GM18520 (cell line): ENCODE data around the gene ANO9.

Experiments used
- ATAC-seq: cut with Tn5 transposase; IDR thresholded peaks from one replicate; pipeline ENCODE4 v1.9.1; 2021; ENCODE audit not compliant: unreplicated experiment

The ANO9 gene

DNA sequence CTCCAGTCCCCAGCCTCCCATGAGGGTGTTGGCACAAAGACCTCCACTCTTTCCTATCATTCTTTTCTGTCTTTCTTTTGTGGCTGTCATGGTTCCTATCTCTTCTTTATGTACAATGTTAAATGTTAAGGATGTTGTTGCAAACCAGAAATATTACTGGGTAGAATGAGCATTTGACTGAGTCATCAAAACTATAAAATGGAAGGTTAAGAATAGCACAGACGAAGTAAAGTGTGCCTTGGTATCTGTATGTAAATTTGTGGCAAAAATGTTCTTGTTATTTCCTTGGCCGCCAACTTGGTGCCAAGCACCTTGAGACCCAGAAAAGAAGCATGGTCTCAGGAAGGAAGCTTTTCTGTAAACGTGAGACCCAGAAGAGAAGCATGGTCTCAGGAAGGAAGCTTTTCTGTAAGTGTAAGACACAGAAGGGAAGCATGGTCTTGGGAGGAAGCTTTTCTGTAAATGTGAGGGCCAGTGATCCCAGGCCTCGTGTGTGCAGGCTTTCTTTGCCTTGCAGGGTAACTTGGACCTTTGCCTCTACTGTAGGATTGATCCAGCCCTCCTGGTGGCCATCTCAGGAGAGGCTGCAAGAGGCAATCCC is 54.5 kb downstream of the ANO9 start:
- no peak for ATAC-seq

DNA sequence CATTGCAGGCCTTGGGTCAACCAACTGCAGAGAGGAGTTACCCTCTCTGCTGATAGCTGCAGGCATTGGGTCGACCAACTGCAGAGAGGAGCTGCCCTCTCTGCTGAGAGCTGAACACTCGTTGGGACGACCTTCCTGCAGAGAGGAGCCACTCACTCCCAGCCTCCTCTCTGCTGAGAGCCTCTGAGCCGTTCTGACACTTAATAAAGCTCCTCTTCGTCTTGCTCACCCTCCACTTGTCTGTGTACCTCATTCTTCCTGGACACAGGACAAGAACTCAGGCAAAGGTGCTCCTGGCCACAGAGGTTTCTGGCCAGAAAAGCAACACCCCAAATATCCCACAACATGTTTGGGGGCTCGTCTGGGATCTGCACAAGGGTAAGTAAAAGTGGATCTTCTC is 55.3 kb downstream of the ANO9 start:
- no peak for ATAC-seq

DNA sequence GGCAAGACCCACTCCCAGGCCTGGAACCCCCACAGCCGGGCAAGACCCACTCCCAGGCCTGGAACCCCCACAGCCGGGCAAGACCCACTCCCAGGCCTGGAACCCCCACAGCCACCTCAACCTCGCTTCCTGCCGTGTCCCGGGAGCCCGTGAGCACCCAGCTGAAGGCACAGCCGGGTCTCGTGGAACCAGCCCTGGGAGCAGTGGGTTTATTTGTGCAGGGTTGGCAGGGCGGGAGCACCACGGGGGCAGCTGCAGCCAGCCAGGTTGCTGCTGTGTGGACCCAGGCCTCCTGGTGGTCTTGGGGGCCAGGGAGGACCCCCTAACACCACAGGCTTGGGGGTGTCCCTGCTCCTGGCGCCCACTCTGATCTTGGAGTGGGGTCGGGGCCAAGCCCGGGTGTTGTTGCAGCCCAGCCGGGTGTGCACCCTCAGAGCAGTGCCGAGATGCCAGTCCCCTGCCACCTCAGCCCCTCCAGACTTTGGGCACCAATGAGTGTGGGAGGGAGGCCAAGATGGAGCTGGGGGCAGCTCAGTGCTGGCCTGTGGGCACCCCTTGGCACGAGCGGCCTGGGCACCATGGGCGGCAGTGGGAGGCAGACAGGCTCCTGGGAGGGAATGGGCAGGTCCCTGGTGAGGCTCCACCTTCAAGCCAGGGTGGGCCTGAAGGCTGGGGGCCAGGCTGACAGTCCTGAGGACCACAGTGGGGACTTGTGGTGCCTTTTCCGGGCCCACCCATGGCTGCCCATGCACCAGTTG is 56.0 kb downstream of the ANO9 start:
- no peak for ATAC-seq

DNA sequence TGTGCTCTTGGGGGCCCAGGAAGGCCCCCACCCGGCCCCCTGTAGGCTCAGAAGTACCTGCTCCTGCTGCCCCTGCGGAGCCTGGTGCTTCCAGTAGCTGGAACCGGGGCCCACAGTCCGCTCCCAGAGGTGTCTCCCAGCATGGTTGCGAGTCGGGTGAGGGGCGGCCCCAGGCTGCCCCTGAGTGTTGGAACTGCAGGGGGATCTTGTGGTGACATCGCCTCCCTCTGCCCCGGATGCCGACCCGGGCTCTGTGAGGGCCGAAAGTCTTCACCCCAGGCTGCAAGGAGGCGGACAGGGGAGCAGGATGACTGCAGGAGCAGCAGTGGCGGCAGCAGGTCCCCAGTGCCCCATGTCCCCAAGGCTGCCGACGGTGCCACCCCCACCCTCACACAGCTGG is 57.3 kb downstream of the ANO9 start:
- no peak for ATAC-seq

DNA sequence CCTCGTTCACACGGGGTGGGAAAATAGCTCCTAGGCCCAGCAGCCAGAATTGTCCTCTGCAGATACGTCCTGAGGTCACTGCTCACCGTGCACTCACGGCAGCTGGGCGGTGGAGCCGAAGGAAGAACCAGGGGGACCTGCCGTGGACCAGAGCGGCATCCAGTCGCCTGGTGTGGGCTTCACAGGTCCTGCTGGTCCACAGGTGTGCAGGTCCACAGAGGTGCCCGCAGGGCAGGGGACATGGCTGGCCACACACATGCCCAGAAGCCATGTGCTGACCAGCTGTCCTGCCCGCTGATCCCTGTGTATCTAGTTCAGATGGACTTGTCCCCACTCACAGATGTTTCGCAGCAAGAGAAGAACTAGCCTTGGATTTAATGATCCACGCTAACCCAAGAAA is 58.4 kb downstream of the ANO9 start:
- no peak for ATAC-seq

DNA sequence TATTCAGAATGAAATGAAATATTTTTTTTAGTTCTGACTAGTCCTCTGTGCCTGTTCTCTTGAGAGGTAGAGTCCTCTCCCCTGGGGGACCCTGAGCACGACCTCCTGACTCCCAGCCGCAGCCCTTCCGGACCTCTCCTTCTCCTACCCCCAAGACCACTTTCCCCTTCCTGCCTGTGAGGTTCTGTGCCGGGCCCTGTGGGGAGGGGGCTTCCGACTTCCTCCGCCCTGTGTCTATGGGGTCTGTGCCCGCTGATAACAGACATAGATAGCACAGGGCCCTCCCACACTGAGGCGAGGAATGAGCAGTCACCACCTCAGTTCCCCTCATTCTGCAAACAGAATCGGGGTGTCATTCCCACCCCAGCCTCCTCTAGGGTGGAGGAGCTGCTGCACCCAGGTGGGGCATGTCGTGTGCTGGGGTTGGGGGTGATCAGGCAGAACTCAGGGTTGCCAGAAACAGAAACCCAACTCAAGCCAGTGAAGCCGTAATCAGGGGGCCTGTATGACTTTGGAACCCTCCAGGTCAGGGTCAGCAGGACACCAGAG is 59.7 kb downstream of the ANO9 start:
- no peak for ATAC-seq

DNA sequence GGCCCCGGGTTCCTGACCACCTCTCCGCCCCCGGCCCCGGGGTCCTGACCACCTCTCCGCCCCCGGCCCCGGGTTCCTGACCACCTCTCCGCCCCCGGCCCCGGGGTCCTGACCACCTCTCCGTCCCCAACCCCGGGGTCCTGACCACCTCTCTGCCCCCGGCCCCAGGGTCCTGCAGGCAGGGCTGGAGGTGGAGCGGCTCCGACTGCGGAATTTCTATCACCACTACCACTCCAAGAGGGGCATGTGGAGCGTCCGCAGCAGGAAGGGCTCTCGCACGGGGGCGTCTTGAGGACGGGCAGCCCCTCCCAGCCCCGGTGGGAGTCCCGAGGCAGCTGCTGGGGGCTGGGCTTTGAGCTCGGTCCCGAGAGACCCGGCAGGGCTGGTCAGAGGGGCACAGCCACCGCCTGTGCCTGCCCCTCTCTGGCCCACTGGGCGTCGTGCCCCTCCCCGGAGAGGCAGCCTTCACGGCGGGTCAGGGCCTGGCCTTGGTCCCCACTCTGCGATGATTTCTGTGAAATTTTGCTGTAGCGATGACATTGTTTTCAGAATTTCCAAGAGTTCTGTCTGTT is 60.2 kb downstream of the ANO9 start:
- no peak for ATAC-seq

DNA sequence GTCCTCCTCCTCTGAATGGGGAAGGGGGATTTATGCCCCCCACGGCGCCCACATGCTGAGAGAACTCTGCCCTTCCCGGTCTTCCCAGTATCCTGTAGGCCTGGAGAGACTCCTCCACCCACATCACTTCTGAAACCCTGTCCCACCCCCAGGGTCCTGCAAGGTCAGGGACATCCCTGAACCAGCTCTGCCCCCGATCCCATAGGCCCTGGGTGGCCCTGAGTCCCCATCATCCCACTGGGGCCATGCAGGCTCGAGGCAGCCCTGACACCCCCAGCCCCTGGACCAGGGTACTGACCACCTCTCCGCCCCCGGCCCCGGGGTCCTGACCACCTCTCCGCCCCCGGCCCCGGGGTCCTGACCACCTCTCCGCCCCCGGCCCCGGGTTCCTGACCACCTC is 60.8 kb downstream of the ANO9 start:
- no peak for ATAC-seq

DNA sequence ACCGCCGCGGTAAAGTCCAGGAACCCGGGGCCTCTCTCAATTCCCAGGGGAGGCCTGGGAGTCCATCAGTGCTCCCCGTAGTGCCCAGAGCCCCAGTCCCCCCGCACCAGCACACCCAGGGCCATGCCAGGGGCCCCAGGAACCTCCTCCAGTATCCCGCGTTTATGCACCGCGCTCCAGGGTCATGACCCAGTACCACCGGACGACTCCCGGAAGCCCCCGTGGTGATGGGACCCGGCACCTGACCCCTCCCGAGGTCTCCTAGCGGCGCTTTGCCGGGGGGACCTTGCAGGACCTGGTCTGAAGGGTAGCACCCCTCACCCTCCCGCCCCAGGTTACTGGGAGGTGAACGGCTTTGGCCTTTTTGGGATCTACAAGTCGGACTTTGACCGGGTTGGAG is 61.3 kb downstream of the ANO9 start:
- ATAC-seq = no peak

DNA sequence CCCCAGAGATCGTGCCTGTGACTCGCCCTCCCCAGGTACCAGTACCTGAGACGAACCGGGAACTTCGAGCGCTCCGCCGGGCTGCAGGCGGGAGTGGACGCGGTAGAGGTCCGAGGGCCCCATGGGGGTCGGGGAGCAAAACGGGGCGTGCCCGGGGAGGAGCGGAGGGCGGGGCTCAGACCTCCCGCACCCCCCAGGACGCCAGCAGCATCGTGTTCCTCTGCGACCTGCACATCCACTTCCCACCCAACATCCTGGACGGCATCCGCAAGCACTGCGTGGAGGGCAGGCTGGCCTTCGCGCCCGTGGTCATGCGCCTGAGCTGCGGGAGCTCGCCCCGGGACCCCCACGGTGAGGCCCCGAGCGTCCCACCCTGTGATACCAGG is 61.7 kb downstream of the ANO9 start:
- no peak for ATAC-seq

DNA sequence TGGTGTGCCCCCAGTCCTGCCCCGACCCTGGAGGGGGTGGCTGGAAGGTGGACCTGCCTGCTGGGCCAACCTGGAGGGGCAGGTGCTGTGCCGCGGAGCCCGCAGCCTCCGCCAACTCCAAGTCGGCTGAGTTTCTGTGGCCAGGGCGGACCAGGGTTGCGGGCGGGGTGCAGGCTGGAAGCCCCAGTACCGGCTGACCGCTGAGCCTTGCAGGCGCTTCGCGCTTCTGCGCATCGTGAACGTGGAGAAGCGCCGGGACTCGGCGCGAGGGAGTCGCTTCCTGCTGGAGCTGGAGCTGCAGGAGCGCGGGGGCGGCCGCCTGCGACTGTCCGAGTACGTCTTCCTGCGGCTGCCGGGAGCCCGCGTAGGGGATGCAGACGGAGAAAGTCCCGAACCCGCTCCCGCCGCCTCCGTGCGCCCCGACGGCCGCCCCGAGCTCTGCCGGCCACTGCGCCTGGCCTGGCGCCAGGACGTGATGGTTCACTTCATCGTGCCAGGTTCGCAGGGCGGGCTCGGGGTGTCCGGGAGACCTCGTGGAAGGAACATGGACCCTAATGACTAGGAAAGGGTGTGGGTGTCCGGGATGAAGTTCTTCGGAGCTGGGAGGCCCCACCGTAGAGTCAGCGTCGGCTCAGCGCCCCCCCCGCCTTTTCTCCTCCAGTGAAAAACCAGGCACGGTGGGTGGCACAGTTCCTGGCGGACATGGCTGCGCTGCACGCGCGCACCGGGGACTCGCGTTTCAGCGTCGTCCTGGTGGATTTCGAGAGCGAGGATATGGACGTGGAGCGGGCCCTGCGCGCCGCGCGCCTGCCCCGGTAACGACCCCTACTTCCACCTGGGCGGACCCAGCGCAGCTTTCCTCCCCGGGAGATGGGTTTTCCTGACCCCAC is 62.4 kb downstream of the ANO9 start:
- ATAC-seq = no peak

DNA sequence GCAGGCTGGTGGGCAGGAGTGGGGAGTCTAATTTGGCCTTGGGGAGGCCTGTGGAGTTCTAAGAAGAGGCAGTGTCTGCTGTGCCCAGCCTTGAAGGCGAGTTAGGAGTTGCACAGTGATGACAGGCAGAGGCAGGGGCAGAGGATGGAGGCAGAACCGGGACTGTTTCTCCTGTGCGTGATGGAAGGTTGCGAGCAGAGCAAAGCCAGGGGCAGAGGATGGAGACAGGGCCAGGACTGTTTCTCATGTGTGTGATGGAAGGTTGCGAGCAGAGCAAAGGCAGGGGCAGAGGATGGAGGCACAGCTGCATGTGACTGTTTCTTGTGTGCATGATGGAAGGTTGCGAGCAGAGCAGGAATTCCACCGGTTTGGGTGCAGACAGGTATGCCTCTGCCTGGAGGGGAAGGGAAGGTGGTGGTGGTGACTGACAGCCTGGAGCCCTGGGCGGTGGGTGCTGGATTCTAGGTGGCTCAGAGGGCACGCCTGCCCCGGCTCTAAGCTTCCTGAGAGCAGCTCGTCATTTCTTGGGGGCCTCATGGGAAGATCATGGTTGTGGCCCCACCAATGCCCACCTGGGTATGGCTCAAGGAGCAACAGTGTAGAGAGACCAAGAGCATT is 63.8 kb downstream of the ANO9 start:
- no peak for ATAC-seq

DNA sequence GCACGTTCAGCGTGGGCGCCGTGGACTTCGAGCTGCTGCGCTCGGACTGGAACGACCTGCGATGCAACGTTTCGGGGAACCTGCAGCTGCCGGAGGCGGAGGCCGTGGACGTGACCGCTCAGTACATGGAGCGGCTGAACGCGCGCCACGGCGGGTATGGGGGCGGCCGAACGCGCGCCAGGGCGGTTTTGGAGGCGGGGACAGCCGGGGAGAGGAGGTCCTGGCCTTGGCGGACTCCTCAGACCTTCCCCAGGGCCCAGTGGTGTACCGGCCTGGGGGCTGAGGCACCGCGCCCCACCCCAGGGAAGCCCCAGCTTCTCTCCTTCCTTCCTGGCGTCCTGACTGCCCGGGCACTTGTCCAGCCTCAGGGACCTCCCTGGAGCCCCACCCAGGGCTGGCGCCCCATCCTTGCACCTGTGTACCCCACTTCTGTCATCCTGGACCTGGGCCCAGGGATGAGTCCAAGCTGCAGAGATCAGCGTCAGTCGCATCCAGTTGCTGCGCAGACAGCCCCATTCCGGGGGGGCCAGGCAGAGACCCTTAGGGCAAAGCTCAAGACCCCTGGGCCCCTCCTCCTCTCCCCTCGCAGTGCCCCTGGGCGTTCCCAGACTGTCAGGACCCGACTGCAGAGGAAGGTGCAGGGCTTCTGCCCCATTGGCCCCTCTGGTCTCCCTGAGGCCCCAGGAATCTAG is 64.5 kb downstream of the ANO9 start:
- no peak for ATAC-seq

DNA sequence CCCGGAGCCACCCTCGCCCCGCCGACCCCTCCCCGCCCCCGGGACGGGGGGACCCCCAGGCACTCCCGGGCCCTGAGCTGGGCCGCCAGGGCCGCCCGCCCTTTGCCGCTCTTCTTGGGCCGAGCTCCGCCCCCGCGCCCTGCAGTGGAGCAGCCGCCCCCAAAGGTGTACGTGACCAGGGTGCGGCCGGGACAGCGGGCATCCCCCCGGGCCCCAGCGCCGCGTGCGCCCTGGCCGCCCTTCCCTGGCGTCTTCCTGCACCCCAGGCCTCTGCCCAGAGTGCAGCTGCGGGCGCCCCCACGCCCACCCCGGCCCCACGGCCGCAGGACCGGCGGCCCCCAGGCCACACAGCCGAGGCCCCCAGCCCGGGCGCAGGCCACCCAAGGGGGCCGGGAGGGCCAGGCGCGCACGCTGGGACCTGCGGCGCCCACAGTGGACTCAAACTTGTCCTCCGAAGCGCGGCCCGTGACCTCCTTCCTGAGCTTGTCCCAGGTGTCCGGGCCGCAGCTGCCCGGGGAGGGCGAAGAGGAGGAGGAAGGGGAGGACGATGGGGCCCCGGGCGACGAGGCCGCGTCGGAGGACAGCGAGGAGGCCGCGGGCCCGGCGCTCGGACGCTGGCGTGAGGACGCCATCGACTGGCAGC is 65.2 kb downstream of the ANO9 start:
- no peak for ATAC-seq

DNA sequence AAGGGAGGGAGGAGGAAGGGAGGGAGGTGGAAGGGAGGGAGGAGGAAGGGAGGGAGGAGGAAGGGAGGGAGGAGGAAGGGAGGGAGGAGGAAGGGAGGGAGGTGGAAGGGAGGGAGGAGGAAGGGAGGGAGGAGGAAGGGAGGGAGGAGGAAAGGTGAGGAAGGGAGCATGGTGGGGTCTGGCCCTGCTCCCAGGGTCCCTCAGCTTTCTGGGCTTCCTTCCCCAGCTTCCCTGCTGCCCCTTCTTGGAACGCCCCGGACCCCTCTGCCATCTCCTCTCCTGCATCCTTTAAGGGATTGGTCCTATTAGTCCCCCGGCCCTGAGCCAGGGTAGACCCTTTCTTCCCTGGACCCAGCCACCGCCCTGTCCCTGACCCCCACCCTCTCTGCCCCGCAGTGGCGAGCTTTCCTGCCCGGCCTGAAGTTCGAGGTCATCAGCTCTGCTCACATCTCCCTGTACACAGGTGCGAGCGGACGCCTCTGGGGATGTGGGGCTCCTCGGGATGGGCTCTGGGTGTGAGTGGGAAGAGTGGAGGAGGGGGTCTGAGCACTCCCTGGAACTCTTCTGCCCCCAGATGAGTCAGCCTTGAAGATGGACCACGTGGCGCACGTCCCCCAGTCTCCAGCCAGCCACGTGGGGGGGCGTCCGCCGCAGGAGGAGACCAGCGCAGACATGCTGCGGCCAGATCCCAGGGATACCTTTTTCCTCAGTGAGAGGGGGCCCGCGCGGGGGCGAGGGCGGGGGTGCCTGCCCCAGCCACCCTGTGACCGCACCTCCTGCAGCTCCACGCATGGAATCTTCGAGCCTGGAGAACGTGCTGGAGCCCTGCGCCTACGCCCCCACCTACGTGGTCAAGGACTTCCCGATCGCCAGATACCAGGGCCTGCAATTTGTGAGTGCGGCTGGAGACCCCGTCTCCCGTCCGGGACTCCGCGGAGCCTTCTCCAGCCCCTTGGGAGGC is 66.5 kb downstream of the ANO9 start:
- ATAC-seq = no peak

DNA sequence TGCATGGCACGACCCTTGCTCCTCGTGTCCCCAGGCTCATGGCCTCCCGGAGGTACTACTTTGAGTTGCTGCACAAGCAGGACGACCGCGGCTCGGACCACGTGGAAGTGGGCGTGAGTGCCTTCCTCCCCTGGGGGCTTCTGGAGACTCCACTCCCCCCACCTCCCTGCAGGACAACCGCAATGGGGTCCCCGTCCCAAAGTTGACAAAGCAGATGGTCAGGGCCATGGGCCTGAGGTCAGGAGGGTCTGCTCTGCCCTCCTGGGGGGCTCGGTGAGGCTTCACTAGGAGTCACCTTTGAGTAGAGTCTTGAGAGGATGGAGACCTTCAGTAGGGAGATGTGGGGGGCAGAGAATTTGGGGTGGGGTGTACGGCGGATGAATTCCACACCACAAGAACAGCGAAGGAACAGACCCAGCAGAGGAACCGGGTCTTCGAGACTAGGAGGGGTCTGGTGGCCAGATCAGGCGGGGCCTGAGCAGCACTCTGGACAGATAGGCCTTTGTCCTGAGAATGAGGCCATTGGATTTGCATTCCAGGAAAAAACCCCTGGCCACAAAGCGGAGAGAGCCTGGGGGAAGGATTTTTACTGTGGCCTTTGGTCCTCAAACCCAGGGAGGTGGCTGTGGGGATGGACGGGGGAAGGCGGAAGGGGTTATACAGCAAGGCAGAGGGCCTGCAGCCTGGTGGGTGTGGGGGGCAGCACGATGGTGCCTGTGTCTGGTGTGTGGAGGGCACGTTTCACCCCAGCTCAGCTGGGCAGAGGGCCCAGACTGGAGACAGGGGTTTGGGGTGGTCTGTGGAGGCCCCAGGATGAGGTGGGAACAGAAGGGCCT is 67.9 kb downstream of the ANO9 start:
- ATAC-seq = no peak

DNA sequence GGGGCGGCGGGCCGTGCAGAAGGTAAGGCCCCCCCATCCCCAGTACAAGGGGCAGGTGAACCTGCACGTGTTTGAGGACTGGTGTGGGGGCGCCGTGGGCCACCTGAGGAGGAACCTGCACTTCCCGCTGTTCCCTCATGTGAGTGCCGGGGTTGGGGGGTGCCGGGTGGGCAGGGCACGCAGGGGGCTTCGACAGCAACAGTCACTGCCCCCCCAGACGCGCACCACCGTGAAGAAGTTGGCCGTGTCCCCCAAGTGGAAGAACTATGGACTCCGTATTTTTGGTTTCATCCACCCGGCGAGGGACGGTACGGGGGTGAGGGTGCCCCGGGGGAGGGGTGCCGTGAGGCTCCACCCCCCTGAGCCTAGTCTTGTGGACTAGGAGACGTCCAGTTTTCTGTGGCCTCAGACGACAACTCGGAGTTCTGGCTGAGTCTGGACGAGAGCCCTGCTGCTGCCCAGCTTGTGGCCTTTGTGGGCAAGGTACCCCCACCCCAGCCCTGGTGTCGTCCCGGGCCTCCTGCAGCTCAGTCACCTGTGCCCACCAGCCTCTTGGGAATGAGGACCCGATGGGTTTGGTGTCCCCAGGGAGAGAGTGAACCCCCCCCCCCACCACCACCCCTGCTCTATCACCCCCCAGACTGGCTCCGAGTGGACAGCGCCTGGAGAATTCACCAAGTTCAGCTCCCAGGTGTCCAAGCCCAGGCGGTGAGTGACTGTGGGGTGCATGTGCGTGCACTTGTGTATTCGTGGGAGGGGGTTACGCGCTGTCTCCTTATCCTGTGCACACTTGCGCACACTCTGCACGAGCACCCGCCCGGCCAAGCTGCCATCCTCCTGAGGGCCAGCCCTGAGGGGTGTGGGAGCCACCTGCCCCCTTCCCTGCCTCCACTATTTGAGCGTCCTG is 68.7 kb downstream of the ANO9 start:
- no peak for ATAC-seq
